Naive B cell (primary cell): Measurements from ENCODE around the gene UCK2. TPM values are rescaled to one million over a fixed set of nuclear protein-coding genes. Genes with fewer than 3 reads are reported as not detected.

Source experiments
- ATAC-seq, 2 donors: fragments of 150-1000 bp; cut with Tn5 transposase; 2 replicates each; pipeline ENCODE4 v1.10.0; 2021; ENCODE audit warnings: low read depth in 2 of 2, mild to moderate bottlenecking in 2 of 2, moderate library complexity in 2 of 2
- DNase-seq: peaks from one replicate; pipeline ENCODE4 v3.0.0; 2022
- H3K27ac Mint-ChIP-seq, 6 donors: one replicate each; pipeline ENCODE4 v1.8.0; 2020 to 2022; ENCODE audit warnings: mild to moderate bottlenecking in 6 of 6, mixed read lengths in 6 of 6, moderate library complexity in 5 of 6, inconsistent platforms in 2 of 6
- H3K27me3 Mint-ChIP-seq, 3 donors: one replicate each; pipeline ENCODE4 v1.8.0; 2021 to 2022; ENCODE audit warnings: mixed read lengths in 3 of 3, mild to moderate bottlenecking in 1 of 3
- H3K36me3 Mint-ChIP-seq, 2 donors: one replicate each; pipeline ENCODE4 v1.8.0; 2020 to 2022; ENCODE audit warnings: mixed read lengths in 2 of 2, inconsistent platforms in 1 of 2, mild to moderate bottlenecking in 1 of 2
- H3K4me1 Mint-ChIP-seq, 3 donors: one replicate each; pipeline ENCODE4 v1.8.0; 2020 to 2022; ENCODE audit warnings: mixed read lengths in 3 of 3, inconsistent platforms in 1 of 3, mild to moderate bottlenecking in 1 of 3, moderate library complexity in 1 of 3
- H3K4me3 Mint-ChIP-seq, 8 donors: one replicate each; pipeline ENCODE4 v1.8.0; 2020 to 2022; ENCODE audit warnings: mild to moderate bottlenecking in 8 of 8, mixed read lengths in 8 of 8, moderate library complexity in 8 of 8, inconsistent platforms in 2 of 8
- H3K9me3 Mint-ChIP-seq, 7 donors: one replicate each; pipeline ENCODE4 v1.8.0; 2020 to 2022; ENCODE audit warnings: mixed read lengths in 7 of 7, mild to moderate bottlenecking in 5 of 7, inconsistent platforms in 2 of 7, moderate library complexity in 1 of 7
- polyA plus RNA-seq, 6 donors: library from polyadenylated mRNA; unstranded; fragments of 300-500 nt; fragmentation: Illumina TruSeq; gene quantifications; one replicate each; pipeline ENCODE4 v1.2.3, GENCODE V29; 2021; ENCODE audit warnings: low read depth in 6 of 6

UCK2 gene
- polyA plus RNA-seq, 6 donors from 2014 or later, result 4.9 to 10.7 (median 7.7) TPM

GRCh38 chr1:165824269-165824643 lies 3.2 kb upstream of the UCK2 start:
- Mint-ChIP-seq H3K36me3 (no peaks in the 10 kb centered on the region), H3K4me1 (peaks cover 3 to 21% (median 17%) of the 10 kb centered on the region in 3 donors), H3K27me3 (no peaks in the 10 kb centered on the region), H3K9me3 (no peaks in the 10 kb centered on the region), H3K27ac (peak overlapping the region in 1 of 6 donors; percentile 52), H3K4me3 (peak overlapping the region in 1 of 8 donors; percentile 95)
- no peak for ATAC-seq
- no peak for DNase-seq

GRCh38 chr1:165826565-165827267 lies 698 bp upstream of the UCK2 start:
- no peak for ATAC-seq
- Mint-ChIP-seq H3K9me3 (no peaks in the 10 kb centered on the region), H3K36me3 (no peaks in the 10 kb centered on the region), H3K27me3 (no peaks in the 10 kb centered on the region), H3K27ac (peak overlapping the region in 4 of 6 donors; percentile 9 to 89 (median 34)), H3K4me3 (peak overlapping the region; percentile 84 to 95 (median 89)), H3K4me1 (peaks cover 7 to 24% (median 20%) of the 10 kb centered on the region in 3 donors)
- DNase-seq, result no peak

- peak overlapping the region; percentile 6 to 94 (median 90) for H3K27ac Mint-ChIP-seq
- peaks cover 14 to 24% (median 23%) of the 10 kb centered on the region in 3 donors for H3K4me1 Mint-ChIP-seq
- DNase-seq (peak; percentile 55), ATAC-seq (peak; percentile 61 to 62)
- H3K36me3 Mint-ChIP-seq, result no peaks in the 10 kb centered on the region
- H3K27me3 Mint-ChIP-seq, result no peaks in the 10 kb centered on the region
- no peaks in the 10 kb centered on the region for H3K9me3 Mint-ChIP-seq
- H3K4me3 Mint-ChIP-seq, result peak overlapping the region; percentile 89 to 98 (median 94)
Observed at GRCh38 chr1:165828103-165828668, 772 bp downstream of the UCK2 start.

GRCh38 chr1:165828669-165829329 lies 1.4 kb downstream of the UCK2 start:
- H3K4me3 Mint-ChIP-seq, result peak overlapping the region; percentile 89 to 98 (median 94)
- H3K9me3 Mint-ChIP-seq, result no peaks in the 10 kb centered on the region
- H3K4me1 Mint-ChIP-seq, result peaks cover 17 to 27% (median 24%) of the 10 kb centered on the region in 3 donors
- peak overlapping the region; percentile 89 to 97 (median 92) for H3K27ac Mint-ChIP-seq
- ATAC-seq, result no peak
- DNase-seq, result no peak
- no peaks in the 10 kb centered on the region for H3K36me3 Mint-ChIP-seq
- no peaks in the 10 kb centered on the region for H3K27me3 Mint-ChIP-seq

GRCh38 chr1:165829888-165830287 lies 2.5 kb downstream of the UCK2 start:
- ATAC-seq (no peak), DNase-seq (no peak)
- Mint-ChIP-seq H3K27me3 (no peaks in the 10 kb centered on the region), H3K4me3 (peak overlapping the region in 2 of 8 donors; percentile 20 to 95), H3K4me1 (peaks cover 17 to 27% (median 24%) of the 10 kb centered on the region in 3 donors), H3K36me3 (no peaks in the 10 kb centered on the region), H3K27ac (peak overlapping the region in 1 of 6 donors; percentile 89), H3K9me3 (no peaks in the 10 kb centered on the region)

GRCh38 chr1:165831146-165831545 lies 3.7 kb downstream of the UCK2 start:
- ATAC-seq (no peak), DNase-seq (no peak)
- H3K27me3 Mint-ChIP-seq, result no peaks in the 10 kb centered on the region
- H3K9me3 Mint-ChIP-seq, result no peaks in the 10 kb centered on the region
- H3K27ac Mint-ChIP-seq, result no peak overlapping the region
- H3K4me3 Mint-ChIP-seq, result peak overlapping the region in 1 of 8 donors; percentile 48
- no peaks in the 10 kb centered on the region for H3K36me3 Mint-ChIP-seq
- peaks cover 17 to 27% (median 23%) of the 10 kb centered on the region in 3 donors for H3K4me1 Mint-ChIP-seq

GRCh38 chr1:165832902-165833301 lies 5.5 kb downstream of the UCK2 start:
- no peak for DNase-seq
- Mint-ChIP-seq H3K27ac (peak overlapping the region in 2 of 6 donors; percentile 40 to 62), H3K9me3 (no peaks in the 10 kb centered on the region), H3K27me3 (no peaks in the 10 kb centered on the region), H3K4me3 (peak overlapping the region in 1 of 8 donors; percentile 30), H3K4me1 (peaks cover 13 to 23% (median 17%) of the 10 kb centered on the region in 3 donors), H3K36me3 (no peaks in the 10 kb centered on the region)
- ATAC-seq, result no peak

- Mint-ChIP-seq H3K4me1 (peaks cover 13 to 25% (median 20%) of the 10 kb centered on the region in 3 donors), H3K27ac (peak overlapping the region in 2 of 6 donors; percentile 40 to 62), H3K27me3 (no peaks in the 10 kb centered on the region), H3K4me3 (peak overlapping the region in 1 of 8 donors; percentile 30), H3K36me3 (no peaks in the 10 kb centered on the region), H3K9me3 (no peaks in the 10 kb centered on the region)
- ATAC-seq (no peak), DNase-seq (no peak)
Observed at GRCh38 chr1:165833358-165833757, 5.9 kb downstream of the UCK2 start.

- no peaks in the 10 kb centered on the region for H3K36me3 Mint-ChIP-seq
- no peak overlapping the region for H3K4me3 Mint-ChIP-seq
- H3K27me3 Mint-ChIP-seq, result no peaks in the 10 kb centered on the region
- ATAC-seq, result no peak
- no peaks in the 10 kb centered on the region for H3K9me3 Mint-ChIP-seq
- no peak overlapping the region for H3K27ac Mint-ChIP-seq
- H3K4me1 Mint-ChIP-seq, result peaks cover 4 to 22% (median 22%) of the 10 kb centered on the region in 3 donors
- DNase-seq, result no peak
Observed at GRCh38 chr1:165834229-165834628, 6.8 kb downstream of the UCK2 start.

- H3K9me3 Mint-ChIP-seq, result no peaks in the 10 kb centered on the region
- peaks cover 0 to 21% (median 21%) of the 10 kb centered on the region in 3 donors for H3K4me1 Mint-ChIP-seq
- no peaks in the 10 kb centered on the region for H3K27me3 Mint-ChIP-seq
- no peak overlapping the region for H3K4me3 Mint-ChIP-seq
- DNase-seq, result no peak
- no peak overlapping the region for H3K27ac Mint-ChIP-seq
- no peaks in the 10 kb centered on the region for H3K36me3 Mint-ChIP-seq
- ATAC-seq, result no peak
Observed at GRCh38 chr1:165834881-165835280, 7.5 kb downstream of the UCK2 start.

- no peaks in the 10 kb centered on the region for H3K9me3 Mint-ChIP-seq
- H3K4me1 Mint-ChIP-seq, result peaks cover 4 to 23% (median 22%) of the 10 kb centered on the region in 3 donors
- H3K27me3 Mint-ChIP-seq, result no peaks in the 10 kb centered on the region
- no peaks in the 10 kb centered on the region for H3K36me3 Mint-ChIP-seq
- DNase-seq (no peak), ATAC-seq (no peak)
- H3K27ac Mint-ChIP-seq, result peak overlapping the region in 1 of 6 donors; percentile 63
- no peak overlapping the region for H3K4me3 Mint-ChIP-seq
Observed at GRCh38 chr1:165836664-165837482, 9.5 kb downstream of the UCK2 start.

- Mint-ChIP-seq H3K9me3 (no peaks in the 10 kb centered on the region), H3K36me3 (no peaks in the 10 kb centered on the region), H3K27me3 (no peaks in the 10 kb centered on the region), H3K27ac (peak overlapping the region in 1 of 6 donors; percentile 16), H3K4me3 (no peak overlapping the region), H3K4me1 (peaks cover 14 to 33% (median 28%) of the 10 kb centered on the region in 3 donors)
- DNase-seq (no peak), ATAC-seq (no peak)
Observed at GRCh38 chr1:165837838-165838364, 10.5 kb downstream of the UCK2 start.

GRCh38 chr1:165840423-165840822 lies 13.0 kb downstream of the UCK2 start:
- Mint-ChIP-seq H3K4me3 (no peak overlapping the region), H3K4me1 (peaks cover 24 to 43% (median 27%) of the 10 kb centered on the region in 3 donors), H3K36me3 (no peaks in the 10 kb centered on the region), H3K9me3 (no peaks in the 10 kb centered on the region), H3K27ac (no peak overlapping the region), H3K27me3 (no peaks in the 10 kb centered on the region)
- no peak for ATAC-seq
- no peak for DNase-seq
